ENCODE results near the gene TTC39A.

GRCh38 chr1:51304360-51304759, 26.0 kb downstream of the TTC39A start:
- TF ChIP-seq CTCF (IDR thresholded peaks at IDR 0.05) (no peak), POLR2A (IDR thresholded peaks at IDR 0.05) (no peak)
